ENCODE results near the gene MTMR4.
"Not testable (repeated sequence)": the region's sequence is repeated elsewhere in the genome, so short reads cannot be mapped to it uniquely, and the experiment has no call there.

Gene MTMR4

DNA sequence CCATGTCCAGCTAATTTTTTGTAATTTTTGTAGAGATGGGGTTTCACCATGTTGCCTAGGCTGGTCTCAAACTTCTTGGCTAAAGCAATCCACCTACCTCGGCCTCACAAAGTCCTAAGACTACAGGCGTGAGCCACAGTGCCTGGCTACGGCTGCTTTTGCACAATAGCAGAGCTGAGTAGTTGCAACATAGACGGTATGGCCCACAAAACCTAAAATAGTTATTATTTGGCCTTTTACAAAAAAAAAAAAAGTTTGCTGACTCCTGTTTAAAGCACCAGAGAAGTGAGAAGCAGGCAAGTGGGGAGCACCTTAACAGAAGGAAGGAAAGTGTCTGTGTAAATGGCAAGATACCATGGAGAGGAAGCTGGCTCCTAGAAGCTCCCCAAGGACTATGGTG is 20.9 kb downstream of the MTMR4 start:
- H3K4me3 ChIP-seq (ENCODE audit: low read depth, low read length): no peak overlapping the region

- H3K4me3 ChIP-seq (ENCODE audit: low read depth, low read length): no peak overlapping the region
Measured at GRCh38 chr17:58492238-58493121, 22.0 kb downstream of the MTMR4 start.

GRCh38 chr17:58491510-58492045 is 22.9 kb downstream of the MTMR4 start:
- no peak overlapping the region for H3K4me3 ChIP-seq (ENCODE audit: low read depth, low read length)

DNA sequence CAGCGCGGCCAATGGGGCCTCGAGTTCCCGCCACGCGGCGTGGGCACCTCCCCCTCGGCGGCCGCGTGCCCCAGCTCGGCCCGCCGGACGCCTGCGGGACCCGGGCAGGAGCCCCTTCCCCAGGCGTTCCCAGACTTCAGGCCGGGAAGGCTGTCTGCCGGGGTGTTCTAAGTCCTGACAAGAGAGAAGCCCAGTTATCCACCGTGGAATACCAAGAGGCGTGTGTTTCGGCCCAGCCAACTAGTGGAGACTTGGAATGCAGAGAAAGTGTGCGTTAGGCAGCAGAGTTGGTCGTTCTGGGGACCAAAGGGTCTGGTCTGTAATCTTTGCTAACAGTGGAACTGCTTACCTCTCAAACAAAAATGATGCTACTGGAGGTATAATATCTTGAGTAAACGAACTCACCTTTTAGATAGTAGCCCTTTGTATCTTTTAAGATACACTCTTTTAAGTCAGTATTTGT is 26.0 kb downstream of the MTMR4 start:
- no peak overlapping the region for H3K4me3 ChIP-seq (ENCODE audit: low read depth, low read length)

DNA sequence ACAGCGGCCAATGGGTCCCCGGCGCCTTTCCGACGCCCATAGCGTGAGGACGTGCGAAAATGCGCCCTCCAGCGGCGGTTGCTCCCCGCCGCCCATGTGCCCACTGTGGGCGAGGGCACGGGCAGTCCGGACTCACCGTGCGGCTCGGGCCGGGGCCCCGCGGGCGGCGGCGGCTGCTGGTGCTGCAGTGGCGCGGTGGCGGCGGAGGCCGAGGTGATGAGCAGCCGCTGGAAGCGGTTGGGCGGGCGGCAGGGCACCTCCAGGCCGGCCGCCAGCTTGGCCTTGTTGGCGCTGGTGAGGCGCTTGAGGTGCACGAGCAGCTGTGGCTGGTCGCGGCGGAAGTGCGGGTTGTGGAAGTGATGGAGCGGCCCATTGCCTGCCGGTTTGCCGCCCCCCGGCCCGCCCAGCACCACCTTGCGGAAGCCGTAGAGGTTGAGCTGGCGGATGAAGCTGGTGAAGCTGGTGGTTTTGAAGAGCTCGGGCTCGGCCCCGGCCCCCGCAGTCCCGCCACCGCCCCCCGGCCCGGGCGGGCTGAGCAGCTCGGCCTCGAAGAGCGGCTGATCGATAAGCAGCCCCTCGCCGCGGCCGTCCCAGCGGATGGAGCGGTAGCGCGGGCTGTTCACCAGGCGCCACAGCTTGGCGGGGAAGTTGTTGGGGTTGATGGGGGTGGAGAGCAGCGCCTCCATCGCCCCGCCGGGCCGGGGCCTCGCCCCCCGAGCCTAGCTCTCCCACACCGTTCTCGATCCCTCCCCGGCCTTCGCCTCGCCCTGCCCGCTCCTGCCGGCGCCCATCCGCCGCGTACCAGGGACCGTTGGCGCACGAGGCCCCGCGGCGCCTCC is 26.6 kb downstream of the MTMR4 start, which contains the start of gene HSF5:
TSS of gene HSF5 (minus strand) at position 820 of the 839 bp plus-strand sequence. CDS start at position 686, 134 bp downstream.
- H3K4me3 ChIP-seq (ENCODE audit: low read depth, low read length): no peak within 1 kb of the TSS

DNA sequence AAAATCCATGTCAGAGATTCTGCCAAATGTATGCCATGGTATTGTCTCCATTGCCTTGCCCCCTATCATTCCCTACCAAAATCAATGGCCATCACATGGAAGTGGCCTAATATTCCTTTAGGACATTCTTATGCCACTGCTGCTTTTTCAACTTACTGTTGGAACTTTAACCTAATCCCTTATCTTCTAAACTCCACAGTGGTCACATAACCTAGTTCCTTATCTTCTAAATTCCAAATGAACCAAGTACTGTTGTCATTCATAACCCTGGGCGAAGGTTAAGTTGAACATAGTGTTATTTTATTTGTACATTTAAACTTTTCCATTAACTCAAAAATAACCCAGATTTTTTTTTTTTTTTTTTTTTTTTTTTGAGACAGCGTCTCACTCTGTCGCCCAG is 29.8 kb downstream of the MTMR4 start:
- H3K4me3 ChIP-seq (ENCODE audit: low read depth, low read length): no peak overlapping the region

DNA sequence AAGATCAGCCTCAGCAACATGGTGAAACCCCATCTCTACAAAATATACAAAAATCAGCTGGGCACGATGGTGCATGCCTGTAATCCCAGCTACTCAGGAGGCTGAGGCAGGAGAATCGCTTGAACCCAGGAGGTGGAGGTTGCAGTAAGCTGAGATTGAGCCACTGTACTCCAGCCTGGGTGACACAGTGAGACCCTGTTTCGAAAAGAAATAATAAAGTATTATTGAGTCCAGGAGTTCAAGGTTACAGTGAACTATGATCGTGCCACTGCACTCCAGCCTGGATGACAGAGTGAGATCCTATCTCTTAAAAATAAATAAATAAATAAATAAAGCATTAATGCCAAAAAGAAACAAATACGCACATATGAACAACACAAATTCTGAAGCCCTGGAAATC is 32.6 kb downstream of the MTMR4 start:
- H3K4me3 ChIP-seq (ENCODE audit: low read depth, low read length): not testable (repeated sequence)

DNA sequence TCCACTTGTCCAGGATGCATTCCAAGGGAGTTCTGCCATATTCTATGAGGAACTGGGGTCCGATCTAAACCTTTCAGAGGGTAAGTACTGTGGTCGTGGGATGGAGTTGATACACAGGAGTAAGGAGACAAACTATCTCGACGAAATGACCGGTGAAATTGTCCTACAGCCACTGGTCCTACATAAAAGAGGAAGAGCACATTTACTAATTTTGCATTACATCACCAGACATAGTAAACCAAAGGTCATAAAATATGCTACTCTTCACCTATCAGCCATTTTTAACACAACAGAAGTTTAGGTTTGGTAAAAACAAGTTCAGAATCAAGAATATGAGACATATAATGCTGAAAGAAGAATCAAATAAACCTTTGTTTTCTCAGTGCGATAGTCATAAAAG is 34.3 kb downstream of the MTMR4 start:
- H3K4me3 ChIP-seq (ENCODE audit: low read depth, low read length): no peak overlapping the region

GRCh38 chr17:58476812-58477211 is 37.6 kb downstream of the MTMR4 start:
- H3K4me3 ChIP-seq (ENCODE audit: low read depth, low read length): no peak overlapping the region

GRCh38 chr17:58475985-58476384 is 38.5 kb downstream of the MTMR4 start:
- no peak overlapping the region for H3K4me3 ChIP-seq (ENCODE audit: low read depth, low read length)

DNA sequence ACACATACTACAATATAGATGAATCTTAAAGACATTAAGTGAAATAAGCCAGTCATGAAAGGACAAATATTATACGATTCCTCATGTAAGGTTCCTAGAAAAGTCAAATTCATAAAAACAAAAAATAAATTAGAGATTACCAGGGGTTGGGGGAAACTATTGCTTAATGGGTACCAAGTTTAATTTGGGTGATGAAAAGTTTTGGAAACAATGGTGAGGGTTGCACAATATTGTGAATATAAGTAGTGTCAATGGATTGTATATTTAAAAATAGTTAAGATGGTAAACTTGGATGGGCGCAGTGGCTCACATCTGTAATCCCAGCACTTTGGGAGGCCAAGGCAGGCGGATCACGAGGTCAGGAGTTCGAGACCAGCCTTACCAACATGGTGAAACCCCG is 44.1 kb downstream of the MTMR4 start:
- H3K4me3 ChIP-seq (ENCODE audit: low read depth, low read length): no peak overlapping the region

DNA sequence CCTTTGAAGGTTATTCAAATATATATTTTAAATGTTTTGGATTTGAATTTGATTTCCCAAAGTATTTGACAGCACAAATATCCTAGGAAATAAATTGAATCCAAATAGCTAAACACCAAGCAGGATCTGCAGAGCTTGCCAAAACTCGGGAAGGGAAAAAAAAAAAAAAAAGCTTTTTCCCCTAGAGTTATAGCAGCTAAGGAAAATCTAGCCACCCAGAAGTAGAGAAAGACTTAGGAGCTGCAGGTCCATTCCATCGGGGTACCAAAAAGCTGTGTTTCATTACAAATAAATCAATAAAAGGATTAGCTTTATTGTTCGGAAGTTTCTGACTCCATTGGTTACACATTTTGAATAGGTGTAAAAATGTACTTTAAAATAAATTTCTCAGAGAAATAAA is 45.5 kb downstream of the MTMR4 start:
- no peak overlapping the region for H3K4me3 ChIP-seq (ENCODE audit: low read depth, low read length)

GRCh38 chr17:58455491-58455890 is 58.9 kb downstream of the MTMR4 start:
- no peak overlapping the region for H3K4me3 ChIP-seq (ENCODE audit: low read depth, low read length)

DNA sequence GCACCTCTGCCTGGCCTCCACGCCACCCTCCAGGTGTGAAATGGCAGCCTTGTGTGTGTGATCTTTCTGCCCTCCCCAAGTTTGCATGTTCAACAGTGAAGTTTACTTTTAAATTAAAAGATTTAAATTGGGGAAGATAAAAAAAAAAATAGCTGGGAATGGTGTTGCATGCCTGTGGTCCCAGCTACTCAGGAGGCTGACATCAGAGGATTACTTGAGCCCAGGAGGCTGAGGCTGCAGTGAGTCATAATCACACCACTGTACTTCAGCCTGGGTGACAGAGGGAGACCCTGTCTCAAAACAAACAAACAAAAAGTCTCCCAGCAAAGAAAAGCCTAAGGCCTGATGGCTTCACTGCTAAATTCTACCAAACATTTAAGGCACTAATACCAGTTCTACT is 61.7 kb downstream of the MTMR4 start:
- no peak overlapping the region for H3K4me3 ChIP-seq (ENCODE audit: low read depth, low read length)

DNA sequence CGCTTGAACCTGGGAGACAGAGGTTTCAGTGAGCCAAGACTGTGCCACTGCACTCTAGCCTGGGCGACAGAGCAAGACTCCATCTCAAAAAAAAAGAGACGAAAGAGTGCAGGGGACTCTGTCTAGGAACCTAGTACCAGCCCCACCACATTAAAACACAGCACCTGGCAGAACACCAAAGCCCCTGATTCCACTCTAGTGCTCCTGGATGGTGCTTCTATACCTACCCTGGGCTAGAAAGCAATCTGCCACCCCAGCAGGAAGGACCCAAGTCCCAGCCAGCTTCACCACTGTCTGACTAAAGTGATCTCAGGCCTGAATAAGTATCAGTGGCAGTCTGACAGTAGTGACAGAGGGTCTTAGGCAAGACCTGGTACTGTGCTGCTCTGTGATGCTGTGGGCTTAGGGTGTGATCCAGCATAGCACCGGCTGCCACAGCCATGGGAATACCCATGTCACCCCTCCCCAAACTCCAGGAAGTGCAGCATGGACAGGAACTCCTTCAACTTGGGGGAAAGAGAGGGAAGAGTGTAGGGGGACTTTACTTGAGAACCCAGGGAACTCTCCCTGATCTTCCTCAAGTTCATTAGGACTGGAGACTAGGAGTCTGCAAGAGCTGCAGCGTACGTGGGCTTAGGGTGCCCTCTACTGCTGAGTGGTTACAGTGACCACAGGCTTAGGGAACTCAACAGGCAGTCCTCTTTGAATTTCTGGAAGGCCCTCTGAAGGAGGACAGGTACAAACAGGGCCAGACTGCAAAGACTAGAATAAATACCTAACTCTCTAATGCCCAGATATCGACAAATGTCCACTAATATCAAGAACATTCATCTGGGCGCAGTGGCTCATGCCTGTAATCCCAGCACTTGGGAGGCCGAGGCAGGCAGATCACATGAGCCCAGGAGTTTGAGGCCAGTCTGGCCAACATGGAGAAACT is 67.1 kb downstream of the MTMR4 start:
- H3K4me3 ChIP-seq (ENCODE audit: low read depth, low read length): no peak overlapping the region

DNA sequence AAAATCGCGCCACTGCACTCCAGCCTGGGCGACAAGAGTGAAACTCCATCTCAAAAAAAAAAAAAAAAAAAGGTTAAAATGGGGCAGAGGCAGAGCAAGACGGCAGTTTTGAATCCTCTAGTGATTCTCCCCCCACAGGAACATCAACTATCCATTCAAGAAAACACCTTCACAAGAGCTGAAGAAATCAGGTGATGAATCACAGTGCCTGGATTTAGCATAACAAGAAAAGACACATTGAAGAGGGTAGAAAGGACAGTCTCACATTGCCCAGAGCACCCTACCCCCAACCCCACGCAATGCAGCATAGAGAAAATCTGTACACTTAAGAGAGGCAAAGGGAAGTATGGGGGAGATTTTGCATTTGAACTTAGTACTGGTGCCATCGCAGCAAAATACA is 68.4 kb downstream of the MTMR4 start:
- H3K4me3 ChIP-seq (ENCODE audit: low read depth, low read length): no peak overlapping the region

Data from iPS-11a (cell line).